SK-N-SH (cell line): Measurements from ENCODE around the gene TEAD4. TPM values are rescaled to one million over a fixed set of nuclear protein-coding genes. Genes with fewer than 3 reads are reported as not detected.

Experiments used
- CTCF ChIA-PET: fragments of 300-600, 350-600 bp; formaldehyde crosslinking; extraction: SDS; loops from one replicate; lab custom pipeline; 2021; lab: Yijun Ruan, JAX
- POLR2A ChIA-PET: fragments of 350-600 bp; sonication (Branson Sonifier 250); formaldehyde crosslinking; extraction: SDS; loops from one replicate; lab custom pipeline; 2020; ENCODE audit warnings: antibody characterized with exemption, inconsistent platforms; lab: Yijun Ruan, JAX
- DNase-seq: peaks from one replicate; pipeline ENCODE4 v3.0.0; 2012
- H2AFZ ChIP-seq: fragments of 200-600 bp; sonication (generic); 2 replicates; pipeline ENCODE4 v1.8.1; 2016; ENCODE audit warnings: antibody characterized with exemption, mild to moderate bottlenecking, low read depth
- H3F3A ChIP-seq: fragments of 200-600 bp; sonication (generic); replicated peaks from 2 replicates; pipeline ENCODE3; 2016; ENCODE audit warnings: antibody characterized with exemption, mild to moderate bottlenecking; ENCODE audit not compliant: insufficient read depth
- H3K27ac ChIP-seq, 2 experiments: fragments of 200-500 bp in 1 of 2; fragments of 200-600 bp in 1 of 2; sonication (Bioruptor generic) in 1 of 2; sonication (generic), shearing (Covaris generic) in 1 of 2; 2 replicates each; pipeline versions ENCODE4 v1.5.1 to v1.6.1; 2014 to 2016; ENCODE audit warnings: low read depth in 2 of 2, inconsistent platforms in 1 of 2, low read length in 1 of 2, mild to moderate bottlenecking in 1 of 2, mixed read lengths in 1 of 2
- H3K27me3 ChIP-seq: fragments of 200-600 bp; sonication (generic), shearing (Covaris generic); 2 replicates; pipeline ENCODE4 v1.6.1; 2016; ENCODE audit warnings: mixed run types; ENCODE audit not compliant: insufficient read depth
- H3K36me3 ChIP-seq, 2 experiments: fragments of 200-500 bp in 1 of 2; fragments of 200-600 bp in 1 of 2; sonication (Bioruptor generic) in 1 of 2; sonication (generic) in 1 of 2; replicated peaks in 1 of 2; 2 replicates each; pipeline versions ENCODE3 to v1.5.1; 2014 to 2016; ENCODE audit warnings: low read length in 1 of 2, mild to moderate bottlenecking in 1 of 2; ENCODE audit not compliant: insufficient read depth in 2 of 2, control insufficient read depth in 1 of 2
- H3K4me1 ChIP-seq, 2 experiments: fragments of 200-500 bp in 1 of 2; fragments of 200-600 bp in 1 of 2; sonication (Bioruptor generic) in 1 of 2; sonication (generic), shearing (Covaris generic) in 1 of 2; 2 replicates each; pipeline versions ENCODE4 v1.5.1 to v1.6.1; 2014 to 2016; ENCODE audit warnings: low read depth in 1 of 2, low read length in 1 of 2, mixed run types in 1 of 2; ENCODE audit not compliant: insufficient read depth in 2 of 2, control insufficient read depth in 1 of 2
- H3K4me2 ChIP-seq: fragments of 200-600 bp; sonication (generic), shearing (Covaris generic); 2 replicates; pipeline ENCODE4 v1.6.1; 2017; ENCODE audit warnings: mixed run types
- H3K4me3 ChIP-seq, 2 experiments: fragments of 200-500 bp in 1 of 2; fragments of 200-600 bp in 1 of 2; sonication (Bioruptor generic) in 1 of 2; sonication (generic), shearing (Covaris generic) in 1 of 2; 2 replicates each; pipeline versions ENCODE4 v1.5.1 to v1.8.1; 2014 to 2016; ENCODE audit warnings: low read depth in 2 of 2, inconsistent platforms in 1 of 2, low read length in 1 of 2, mild to moderate bottlenecking in 1 of 2, mixed read lengths in 1 of 2, moderate library complexity in 1 of 2
- H3K79me2 ChIP-seq: fragments of 200-600 bp; sonication (generic); 2 replicates; pipeline ENCODE4 v1.8.1; 2017; ENCODE audit warnings: mild to moderate bottlenecking; ENCODE audit not compliant: insufficient read depth
- H3K9ac ChIP-seq: fragments of 200-600 bp; sonication (generic); 2 replicates; pipeline ENCODE4 v1.6.1; 2017; ENCODE audit warnings: mixed run types
- H3K9me2 ChIP-seq: fragments of 200-600 bp; sonication (generic); 2 replicates; pipeline ENCODE4 v1.6.1; 2017; ENCODE audit warnings: mixed run types
- H3K9me3 ChIP-seq: fragments of 200-600 bp; sonication (generic); 2 replicates; pipeline ENCODE4 v1.6.1; 2017; ENCODE audit warnings: mixed run types, mild to moderate bottlenecking, moderate library complexity
- H4K20me1 ChIP-seq: fragments of 200-600 bp; sonication (generic); 2 replicates; pipeline ENCODE4 v1.6.1; 2017; ENCODE audit warnings: mild to moderate bottlenecking, mixed run types; ENCODE audit not compliant: insufficient read depth
- CHD2 ChIP-seq: fragments of 150-350 bp; IDR thresholded peaks from 2 replicates; pipeline ENCODE4 v1.6.1; 2018; ENCODE audit warnings: low read length; ENCODE audit not compliant: partially characterized antibody
- CTCF ChIP-seq: fragments of 200-600 bp; sonication (generic); IDR thresholded peaks from 2 replicates; pipeline ENCODE4 v1.6.1; 2017; ENCODE audit warnings: antibody characterized with exemption, mild to moderate bottlenecking, moderate library complexity
- EZH2phosphoT487 ChIP-seq: fragments of 200-600 bp; sonication (generic); IDR thresholded peaks from 2 replicates; pipeline ENCODE4 v1.6.1; 2017; ENCODE audit warnings: low read depth, mixed run types, mild to moderate bottlenecking, antibody characterized with exemption, moderate library complexity, borderline replicate concordance
- FOSL2 ChIP-seq: IDR thresholded peaks from 2 replicates; pipeline ENCODE4 v1.4.0; 2012; ENCODE audit warnings: low read depth, mild to moderate bottlenecking, moderate library complexity, borderline replicate concordance
- FOXJ3 ChIP-seq: sonication (generic); formaldehyde crosslinking; IDR thresholded peaks from 2 replicates; pipeline ENCODE4 v1.5.1; 2020; ENCODE audit warnings: mild to moderate bottlenecking, missing genetic modification reagents
- IRF3 ChIP-seq: fragments of 150-350 bp; IDR thresholded peaks from 2 replicates; pipeline ENCODE4 v1.6.1; 2016; ENCODE audit warnings: mild to moderate bottlenecking, low read depth, low read length
- MEF2A ChIP-seq: IDR thresholded peaks from 2 replicates; pipeline ENCODE4 v1.4.0; 2012; ENCODE audit warnings: low read depth, borderline replicate concordance
- PBX3 ChIP-seq: IDR thresholded peaks from 2 replicates; pipeline ENCODE4; 2012
- RAD21 ChIP-seq: IDR thresholded peaks from 2 replicates; pipeline ENCODE4 v1.6.1; 2012; ENCODE audit warnings: mild to moderate bottlenecking, low read length
- RCOR1 ChIP-seq: fragments of 150-350 bp; IDR thresholded peaks from 2 replicates; pipeline ENCODE4 v1.6.1; 2017; ENCODE audit warnings: antibody characterized with exemption, low read length
- REST ChIP-seq: IDR thresholded peaks from 2 replicates; pipeline ENCODE4 v1.6.1; 2012; ENCODE audit warnings: mild to moderate bottlenecking, low read depth, low read length, moderate library complexity
- RFX5 ChIP-seq: IDR thresholded peaks from 2 replicates; pipeline ENCODE4 v1.6.1; 2012; ENCODE audit warnings: mild to moderate bottlenecking, improper control_type of control experiment, low read length
- RXRA ChIP-seq: IDR thresholded peaks from 2 replicates; pipeline ENCODE4 v1.4.0; 2012; ENCODE audit warnings: low read depth, mild to moderate bottlenecking, borderline replicate concordance
- SMC3 ChIP-seq: IDR thresholded peaks from 2 replicates; pipeline ENCODE4 v1.6.1; 2012; ENCODE audit warnings: low read depth, low read length, improper control_type of control experiment
- YY1 ChIP-seq: IDR thresholded peaks from 2 replicates; pipeline ENCODE4 v1.4.0; 2012; ENCODE audit warnings: low read depth, mild to moderate bottlenecking
- WGBS: methylation state at CpG from one replicate; pipeline ENCODE4 v1.1.6; 2017; ENCODE audit warnings: low lambda C conversion rate; 5-methylcytosine and 5-hydroxymethylcytosine counted together
- polyA plus RNA-seq, 3 experiments: library from polyadenylated mRNA; depleted of rRNA; stranded (reverse); fragments of >200 nt; gene quantifications; 2 replicates each; pipeline ENCODE4 v1.2.3, GENCODE V29; 2012

Gene TEAD4
- polyA plus RNA-seq, 1 of the 3 experiments (the other 2 are of a cell fraction), result 27.1 TPM

GRCh38 chr12:2925322-2925995, 33.7 kb upstream of the TEAD4 start (continued):
- peak; percentile 48 for TF ChIP-seq PBX3

- H3K9me3 ChIP-seq, result no peaks in the 10 kb centered on the region
- H3K27ac ChIP-seq, result no peak overlapping the region
- TF ChIP-seq RCOR1 (no peak), IRF3 (no peak), YY1 (no peak), FOXJ3 (CRISPR knock-in tag) (no peak), RAD21 (no peak), MEF2A (no peak), FOSL2 (no peak), CHD2 (no peak), RFX5 (no peak), SMC3 (no peak), EZH2phosphoT487 (no peak), CTCF (no peak), RXRA (no peak), REST (no peak)
- no peak overlapping the region for H2AFZ ChIP-seq
- no peaks in the 10 kb centered on the region for H3K9me2 ChIP-seq
- DNase-seq, result no peak
- no peak overlapping the region for H3K4me3 ChIP-seq
- H3K36me3 ChIP-seq, result peaks cover 20 to 66% of the 10 kb centered on the region in 2 experiments
- H3K9ac ChIP-seq, result no peak overlapping the region
- H3K27me3 ChIP-seq, result no peaks in the 10 kb centered on the region
- CTCF ChIA-PET, result interaction anchor here (0.8 to 2.1 kb wide), 4 partner anchors 9 to 46 kb away, joined by 3 to 7 read pairs (median 4); no protein-coding TSS in a partner anchor
- H3K79me2 ChIP-seq, result peaks cover 5% of the 10 kb centered on the region; the same call in 1 of the 2 replicates
- no peaks in the 10 kb centered on the region for H4K20me1 ChIP-seq
- H3K4me1 ChIP-seq, result peaks cover 0 to 2% of the 10 kb centered on the region in 2 experiments; a peak in 1 of 4 replicates
- peaks cover 6% of the 10 kb centered on the region for H3F3A ChIP-seq
- 96% methylated on average over 8 of the region's 8 CpGs for WGBS
- POLR2A ChIA-PET, result no interaction called here
- H3K4me2 ChIP-seq, result no peak overlapping the region
Observed at GRCh38 chr12:2930865-2931264, 28.3 kb upstream of the TEAD4 start.
